Omental fat pad (tissue), 4 donors: ENCODE measurements around the gene PLEKHG3. TPM values are rescaled to one million over a fixed set of nuclear protein-coding genes. Genes with fewer than 3 reads are reported as not detected.

Source experiments
- ATAC-seq: fragments of 150-250 bp; one replicate; pipeline ENCODE4 v1.9.1; 2016; ENCODE audit warnings: mild to moderate bottlenecking, moderate library complexity; ENCODE audit not compliant: low FRiP score
- DNase-seq: peaks from one replicate; pipeline ENCODE4 v3.0.0-alpha.2; 2019; ENCODE audit warnings: low spot score
- total RNA-seq, 4 donors: library from RNA; depleted of rRNA; stranded (reverse); fragments of >200 nt; gene quantifications; one replicate each; pipeline ENCODE4 v1.1.0, GENCODE V29; 2016
- TF ChIP-seq, protein P1 (sequence below), 3 donors: fragments of 450-650 bp; IDR thresholded peaks; one replicate each; pipeline ENCODE4 v1.5.1; 2016 to 2017; ENCODE audit warnings: antibody characterized with exemption in 3 of 3, mild to moderate bottlenecking in 3 of 3, moderate library complexity in 2 of 3

Gene PLEKHG3
- total RNA-seq, 4 donors from 2014 or later, result 29.6 to 45.9 (median 37.5) TPM

DNA sequence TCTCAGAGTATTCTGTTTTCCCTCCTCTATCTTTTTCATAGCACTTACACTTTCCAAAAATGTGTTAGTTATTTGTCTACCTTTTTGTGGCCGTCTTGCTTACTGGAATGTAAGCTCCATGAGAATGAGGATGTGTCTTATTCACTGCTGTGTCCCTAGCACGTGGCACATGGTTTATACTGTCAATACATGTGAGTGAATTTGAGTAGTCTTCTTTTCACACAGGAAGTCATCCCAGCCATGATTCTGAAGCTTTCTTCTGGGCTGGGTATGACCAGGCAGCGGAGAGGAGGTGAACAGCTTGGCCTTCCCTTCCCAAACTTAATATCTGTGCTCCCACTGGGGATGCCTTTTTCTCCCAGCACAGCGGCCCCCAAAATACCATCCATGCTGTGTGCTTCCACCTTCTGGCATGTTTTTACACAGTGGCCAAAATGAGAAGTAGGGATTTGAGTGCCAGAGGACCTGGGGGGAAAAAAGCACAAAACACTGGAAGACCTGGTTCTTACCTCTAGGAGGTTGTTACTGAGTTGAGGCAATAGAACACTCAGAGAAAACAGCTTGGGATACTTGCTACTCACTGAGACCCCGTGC, 10.3 kb downstream of the PLEKHG3 start:
- DNase-seq, result no peak
- TF ChIP-seq, protein P1, sequence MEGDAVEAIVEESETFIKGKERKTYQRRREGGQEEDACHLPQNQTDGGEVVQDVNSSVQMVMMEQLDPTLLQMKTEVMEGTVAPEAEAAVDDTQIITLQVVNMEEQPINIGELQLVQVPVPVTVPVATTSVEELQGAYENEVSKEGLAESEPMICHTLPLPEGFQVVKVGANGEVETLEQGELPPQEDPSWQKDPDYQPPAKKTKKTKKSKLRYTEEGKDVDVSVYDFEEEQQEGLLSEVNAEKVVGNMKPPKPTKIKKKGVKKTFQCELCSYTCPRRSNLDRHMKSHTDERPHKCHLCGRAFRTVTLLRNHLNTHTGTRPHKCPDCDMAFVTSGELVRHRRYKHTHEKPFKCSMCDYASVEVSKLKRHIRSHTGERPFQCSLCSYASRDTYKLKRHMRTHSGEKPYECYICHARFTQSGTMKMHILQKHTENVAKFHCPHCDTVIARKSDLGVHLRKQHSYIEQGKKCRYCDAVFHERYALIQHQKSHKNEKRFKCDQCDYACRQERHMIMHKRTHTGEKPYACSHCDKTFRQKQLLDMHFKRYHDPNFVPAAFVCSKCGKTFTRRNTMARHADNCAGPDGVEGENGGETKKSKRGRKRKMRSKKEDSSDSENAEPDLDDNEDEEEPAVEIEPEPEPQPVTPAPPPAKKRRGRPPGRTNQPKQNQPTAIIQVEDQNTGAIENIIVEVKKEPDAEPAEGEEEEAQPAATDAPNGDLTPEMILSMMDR (IDR thresholded peaks at IDR 0.05), result no peak
- ATAC-seq, result no peak

DNA sequence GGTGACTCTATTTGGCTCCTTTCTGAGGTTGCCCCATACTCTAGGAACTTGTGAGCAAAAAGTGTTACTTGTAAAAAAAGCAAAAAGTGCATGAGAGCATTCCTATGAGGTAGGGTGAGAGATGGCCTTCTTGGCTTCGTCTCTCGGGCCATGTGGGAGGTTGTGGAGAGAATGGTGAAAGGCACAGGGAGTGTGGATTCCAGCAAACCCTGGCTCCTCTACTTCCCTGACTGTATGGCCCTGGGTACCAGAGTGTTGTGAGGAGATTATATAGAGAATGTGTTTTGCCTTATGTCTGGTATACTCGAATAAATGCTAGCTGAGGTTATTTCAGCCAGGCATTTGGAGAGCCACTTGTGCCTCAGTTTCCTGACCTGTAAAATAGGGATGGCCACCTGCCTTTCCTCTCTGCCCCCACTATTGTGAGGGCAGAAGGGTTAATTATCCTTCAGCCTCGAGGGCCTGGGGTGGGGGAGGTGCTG, 11.0 kb downstream of the PLEKHG3 start:
- ATAC-seq (no peak), DNase-seq (peak; percentile 12)
- TF ChIP-seq, protein P1 (IDR thresholded peaks at IDR 0.05), result no peak

DNA sequence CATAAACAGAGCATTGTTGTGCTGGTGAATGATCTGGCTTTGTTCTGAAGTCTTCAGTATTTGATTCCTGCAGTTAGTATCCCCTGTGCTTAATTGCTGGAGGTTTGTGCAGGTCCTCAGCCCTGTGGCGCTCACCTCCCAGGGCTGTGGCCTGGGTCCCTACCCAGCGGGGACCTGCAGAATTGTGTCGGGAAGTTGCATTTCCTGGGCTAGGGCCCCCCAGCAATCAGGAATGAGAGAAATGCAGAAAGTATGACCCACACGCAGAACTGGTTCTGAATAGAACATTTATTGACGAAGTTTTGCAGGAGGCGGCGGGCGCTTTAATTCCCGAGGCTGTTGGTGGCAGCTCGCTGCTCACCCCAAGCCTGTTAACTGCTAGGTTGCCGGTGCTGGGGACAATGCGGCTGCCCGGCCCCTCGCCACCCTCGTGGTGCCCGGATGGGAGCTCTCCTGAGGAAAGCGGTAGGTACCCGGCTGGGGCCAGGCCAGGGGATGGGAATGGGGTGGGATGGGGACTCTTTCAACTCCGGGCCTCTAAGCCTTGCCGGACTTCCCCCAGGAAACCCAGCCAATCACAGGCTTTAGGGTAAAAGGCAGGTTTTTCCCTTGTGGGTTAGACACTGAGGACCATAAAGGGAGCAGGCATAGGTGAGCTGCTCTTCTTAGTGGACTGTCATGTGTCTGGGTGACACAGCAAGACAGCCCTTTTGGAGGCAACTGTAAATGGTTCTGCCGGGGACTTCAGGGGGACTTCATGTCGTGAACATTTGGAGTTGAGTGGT, 11.6 kb downstream of the PLEKHG3 start:
- TF ChIP-seq, protein P1 (IDR thresholded peaks at IDR 0.05), result no peak
- no peak for DNase-seq
- ATAC-seq, result no peak

DNA sequence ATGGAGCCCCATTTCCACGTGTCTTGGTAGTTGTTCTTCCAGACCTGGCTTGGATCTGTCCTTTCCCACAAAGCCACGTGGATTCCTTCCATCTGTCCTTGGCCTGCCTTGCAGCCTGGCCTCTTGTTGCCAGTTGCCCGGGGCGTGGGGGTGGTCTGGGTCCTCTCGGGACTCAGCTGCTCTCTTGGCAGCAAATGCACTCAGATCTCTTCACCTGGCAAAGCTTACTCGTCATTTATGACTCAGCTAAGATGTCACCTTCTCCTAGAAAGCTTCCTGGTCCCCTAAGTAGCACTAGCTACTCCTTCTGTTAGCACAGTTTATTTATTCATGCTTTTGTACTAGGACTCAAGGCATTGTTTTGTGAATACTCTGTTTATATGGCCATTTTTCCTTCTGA, 13.6 kb downstream of the PLEKHG3 start:
- ATAC-seq (no peak), DNase-seq (no peak)
- TF ChIP-seq, protein P1 (IDR thresholded peaks at IDR 0.05), result no peak

DNA sequence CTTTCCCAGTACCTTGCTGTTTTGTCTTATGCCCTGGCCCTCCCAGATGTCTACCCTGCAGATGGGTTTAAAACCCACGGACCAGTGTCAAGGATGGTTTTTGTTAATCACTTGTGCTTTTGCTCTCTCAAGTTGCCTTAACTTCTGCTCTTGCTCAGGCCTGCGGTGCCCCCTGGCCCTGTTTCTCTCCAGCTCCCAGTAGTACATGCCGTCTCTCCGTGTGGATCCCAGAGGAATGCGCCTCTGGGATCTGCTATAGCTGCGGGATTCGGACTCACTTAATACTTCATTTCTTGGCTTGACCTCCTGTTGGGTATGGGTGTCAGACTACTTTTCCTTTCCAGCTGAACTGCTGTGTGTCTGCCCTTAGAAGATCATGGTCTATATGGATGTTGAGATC, 14.5 kb downstream of the PLEKHG3 start:
- ATAC-seq (no peak), DNase-seq (no peak)
- TF ChIP-seq, protein P1 (IDR thresholded peaks at IDR 0.05), result no peak

DNA sequence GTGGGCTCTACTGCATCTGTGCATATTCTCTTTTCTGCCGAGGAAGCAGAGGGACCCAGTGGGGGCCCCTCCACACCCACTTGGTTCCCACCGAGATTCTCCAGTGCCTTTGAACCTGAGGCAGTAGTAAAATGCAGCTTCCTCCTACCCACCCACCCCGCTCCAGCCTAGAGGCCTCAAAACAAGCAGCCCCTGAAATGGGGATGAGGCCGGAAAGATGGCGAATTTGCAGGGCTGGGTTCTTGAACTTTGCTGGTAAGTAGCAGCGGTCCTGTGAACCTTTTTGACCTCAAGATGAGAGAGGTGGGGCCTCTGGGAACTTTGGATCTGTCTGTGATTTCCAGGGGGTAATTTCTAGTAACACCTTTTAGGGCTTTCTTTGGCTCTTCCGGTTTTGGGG, 15.4 kb downstream of the PLEKHG3 start:
- TF ChIP-seq, protein P1 (IDR thresholded peaks at IDR 0.05), result no peak
- DNase-seq (no peak), ATAC-seq (no peak)
